Spleen (tissue), 11 donors: ENCODE data around the gene ZNF236. TPM values are rescaled to one million over a fixed set of nuclear protein-coding genes. Genes with fewer than 3 reads are reported as not detected.
"Not testable (repeated sequence)": the region's sequence is repeated elsewhere in the genome, so short reads cannot be mapped to it uniquely, and the experiment has no call there.

Experiments
- DNase-seq: peaks from one replicate; pipeline ENCODE4 v3.0.0-alpha.2; 2020
- H3K27ac ChIP-seq, 8 donors: fragments of 200-600 bp; sonication (generic) in 7 of 8; 1 replicate in 4 of 8; 2 replicates in 4 of 8; pipeline versions ENCODE4 v1.5.0 to v1.8.0; 2016 to 2021; ENCODE audit warnings: inconsistent platforms in 4 of 8, mild to moderate bottlenecking in 4 of 8, moderate library complexity in 1 of 8
- H3K27me3 ChIP-seq, 7 donors: fragments of 200-600 bp; sonication (generic) in 6 of 7; replicated peaks in 1 of 7; 1 replicate in 4 of 7; 2 replicates in 3 of 7; pipeline versions ENCODE4 v1.5.0 to v1.8.0; 2016 to 2021; ENCODE audit warnings: inconsistent platforms in 3 of 7, mild to moderate bottlenecking in 1 of 7
- H3K36me3 ChIP-seq, 6 donors: fragments of 200-600 bp; sonication (generic) in 5 of 6; 1 replicate in 4 of 6; 2 replicates in 2 of 6; pipeline versions ENCODE4 v1.5.0 to v1.8.0; 2016 to 2021; ENCODE audit warnings: inconsistent platforms in 2 of 6
- H3K4me1 ChIP-seq, 6 donors: fragments of 200-600 bp; sonication (generic) in 5 of 6; 1 replicate in 3 of 6; 2 replicates in 3 of 6; pipeline versions ENCODE4 v1.5.0 to v1.8.0; 2016 to 2021; ENCODE audit warnings: inconsistent platforms in 3 of 6
- H3K4me3 ChIP-seq, 8 donors: fragments of 200-600 bp; sonication (generic) in 7 of 8; 1 replicate in 4 of 8; 2 replicates in 4 of 8; pipeline versions ENCODE4 v1.5.0 to v1.8.0; 2016 to 2021; ENCODE audit warnings: inconsistent platforms in 4 of 8, mild to moderate bottlenecking in 4 of 8, moderate library complexity in 2 of 8
- H3K9me3 ChIP-seq, 8 donors: fragments of 200-600 bp; sonication (generic) in 7 of 8; 1 replicate in 4 of 8; 2 replicates in 4 of 8; pipeline versions ENCODE4 v1.5.0 to v1.8.0; 2016 to 2021; ENCODE audit warnings: inconsistent platforms in 4 of 8
- POLR2A ChIP-seq, 3 donors: fragments of 450-650 bp; IDR thresholded peaks; one replicate each; pipeline ENCODE4 v1.5.1; 2017; ENCODE audit warnings: antibody characterized with exemption in 3 of 3, mild to moderate bottlenecking in 1 of 3
- POLR2AphosphoS5 ChIP-seq, 3 donors: sonication (generic); formaldehyde crosslinking; IDR thresholded peaks; one replicate each; pipeline ENCODE4 v1.5.1; 2017; ENCODE audit warnings: antibody characterized with exemption in 3 of 3
- WGBS, 5 donors: extraction: QIAGEN DNeasy Blood & Tissue Kit in 3 of 5; methylation state at CpG; one replicate each; pipeline versions ENCODE4 v1.1.5 to v1.1.7; 2013 to 2018; 5-methylcytosine and 5-hydroxymethylcytosine counted together
- intact Hi-C: fragments of 100-400 bp; cut with DNase I; formaldehyde crosslinking; loops from one replicate; pipeline ENCODE4 v1.15.0; 2023; ENCODE audit warnings: low total_unique reads
- polyA plus RNA-seq, 3 donors: library from polyadenylated mRNA; stranded (reverse); fragments of 200-250 nt; gene quantifications; one replicate each; pipeline ENCODE4 v1.2.1, GENCODE V29; 2013
- total RNA-seq, 7 donors: library from RNA; depleted of rRNA in 3 of 7; stranded (reverse); fragments of >200 nt in 3 of 7; fragmentation: NEBNext Ultra II Directional in 4 of 7; extraction: Animal tissue kit (Norgen Biotek cat#: 25700) in 4 of 7; gene quantifications; one replicate each; pipeline versions ENCODE4 v1.1.0 to v1.2.1, GENCODE V29; 2016 to 2021
- TF ChIP-seq, protein P1 (sequence below), 11 experiments: fragments of 200-600 bp in 7 of 11; fragments of 450-650 bp in 4 of 11; sonication (generic) in 4 of 11; IDR thresholded peaks in 8 of 11; conservative IDR thresholded peaks in 3 of 11; 1 replicate in 7 of 11; 2 replicates in 4 of 11; pipeline versions ENCODE4 v1.4.0 to v1.8.0; 2016 to 2021; ENCODE audit warnings: antibody characterized with exemption in 11 of 11, inconsistent platforms in 4 of 11, mild to moderate bottlenecking in 1 of 11
- donor health status: healthy with polysubstance abuse.
- donor health status: DM: no; HTN: no; CAD: no; lungs with moderate emphysema.
- donor health status: DM: no; HTN: no; CAD: no.
- donor health status: Bipolar disorder and iron deficiency.
- donor health status: healthy.
- donor health status: DM: no; HTN: no; CAD: no.
- donor health status: DM: yes; HTN: yes; CAD: no.

Gene ZNF236
- total and polyA plus RNA-seq, 10 donors: 1.5 to 25.4 (median 19.9) TPM

GRCh38 chr18:76941284-76941683, 118.9 kb downstream of the ZNF236 start:
- TF ChIP-seq, protein P1, sequence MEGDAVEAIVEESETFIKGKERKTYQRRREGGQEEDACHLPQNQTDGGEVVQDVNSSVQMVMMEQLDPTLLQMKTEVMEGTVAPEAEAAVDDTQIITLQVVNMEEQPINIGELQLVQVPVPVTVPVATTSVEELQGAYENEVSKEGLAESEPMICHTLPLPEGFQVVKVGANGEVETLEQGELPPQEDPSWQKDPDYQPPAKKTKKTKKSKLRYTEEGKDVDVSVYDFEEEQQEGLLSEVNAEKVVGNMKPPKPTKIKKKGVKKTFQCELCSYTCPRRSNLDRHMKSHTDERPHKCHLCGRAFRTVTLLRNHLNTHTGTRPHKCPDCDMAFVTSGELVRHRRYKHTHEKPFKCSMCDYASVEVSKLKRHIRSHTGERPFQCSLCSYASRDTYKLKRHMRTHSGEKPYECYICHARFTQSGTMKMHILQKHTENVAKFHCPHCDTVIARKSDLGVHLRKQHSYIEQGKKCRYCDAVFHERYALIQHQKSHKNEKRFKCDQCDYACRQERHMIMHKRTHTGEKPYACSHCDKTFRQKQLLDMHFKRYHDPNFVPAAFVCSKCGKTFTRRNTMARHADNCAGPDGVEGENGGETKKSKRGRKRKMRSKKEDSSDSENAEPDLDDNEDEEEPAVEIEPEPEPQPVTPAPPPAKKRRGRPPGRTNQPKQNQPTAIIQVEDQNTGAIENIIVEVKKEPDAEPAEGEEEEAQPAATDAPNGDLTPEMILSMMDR (IDR thresholded peaks at IDR 0.05 in 8 of 11, conservative IDR thresholded peaks at IDR 0.05 in 3 of 11): no peak
- TF ChIP-seq POLR2AphosphoS5 (IDR thresholded peaks at IDR 0.05): peak in 1 of 3 donors; percentile 13

GRCh38 chr18:76943542-76944339, 121.4 kb downstream of the ZNF236 start:
- intact Hi-C loops: no loop called here
- H3K36me3 ChIP-seq: peaks cover 0 to 82% (median 30%) of the 10 kb centered on the region in 6 donors
- no peak overlapping the region for H3K4me3 ChIP-seq
- no peaks in the 10 kb centered on the region for H3K27me3 ChIP-seq
- TF ChIP-seq POLR2A (IDR thresholded peaks at IDR 0.05) (no peak), POLR2AphosphoS5 (IDR thresholded peaks at IDR 0.05) (no peak)
- TF ChIP-seq, protein P1 (IDR thresholded peaks at IDR 0.05 in 8 of 11, conservative IDR thresholded peaks at IDR 0.05 in 3 of 11): no peak
- no peaks in the 10 kb centered on the region for H3K4me1 ChIP-seq
- H3K27ac ChIP-seq: no peak overlapping the region
- 82 to 96% (median 88%) methylated on average over 6 of the region's 6 CpGs for WGBS, 5 donors
- no peak for DNase-seq
- H3K9me3 ChIP-seq: peaks cover 0 to 6% (median 0%) of the 10 kb centered on the region in 8 donors

More at GRCh38 chr18:76941284-76941683, 118.9 kb downstream of the ZNF236 start:
- no peaks in the 10 kb centered on the region for H3K27me3 ChIP-seq
- peaks cover 0 to 82% (median 40%) of the 10 kb centered on the region in 6 donors for H3K36me3 ChIP-seq
- H3K4me3 ChIP-seq: no peak overlapping the region
- H3K9me3 ChIP-seq: peaks cover 0 to 6% (median 0%) of the 10 kb centered on the region in 8 donors
- no peak overlapping the region for H3K27ac ChIP-seq
- intact Hi-C loops: no loop called here
- no peaks in the 10 kb centered on the region for H3K4me1 ChIP-seq
- WGBS, 5 donors: 90 to 98% (median 97%) methylated on average over 9 of the region's 9 CpGs
- peak; percentile 72 for DNase-seq

- H3K36me3 ChIP-seq: peaks cover 0 to 81% (median 24%) of the 10 kb centered on the region in 6 donors
- H3K4me1 ChIP-seq, DNase-seq, H3K9me3 ChIP-seq, intact Hi-C loops, H3K27ac ChIP-seq, H3K4me3 ChIP-seq, H3K27me3 ChIP-seq: not testable (repeated sequence)
- WGBS, 5 donors: 96 to 98% (median 98%) methylated on average over 8 of the region's 8 CpGs
Measured at GRCh38 chr18:76944346-76944745, 122.0 kb downstream of the ZNF236 start.

DNA sequence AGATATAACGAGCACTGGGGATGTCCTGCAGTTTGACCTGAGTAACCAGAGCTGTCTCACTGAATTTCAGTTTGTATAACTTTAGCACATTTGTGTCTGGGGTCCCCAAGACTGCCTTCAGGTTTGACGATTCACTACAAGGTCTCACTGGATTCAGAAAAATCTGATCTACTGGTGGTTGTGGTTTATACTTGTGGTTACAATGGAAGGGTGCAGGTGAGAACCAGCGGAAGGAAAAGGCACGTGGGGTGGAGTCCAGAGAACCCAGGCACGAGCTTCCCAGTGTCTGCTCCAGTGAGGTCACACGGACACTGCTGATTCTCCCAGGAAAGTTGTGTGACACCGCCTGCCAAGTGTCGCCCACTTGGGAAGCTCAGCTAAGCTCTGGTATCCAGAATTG, 126.0 kb downstream of the ZNF236 start:
- Histone ChIP-seq H3K27me3 (no peaks in the 10 kb centered on the region), H3K4me3 (no peak overlapping the region), H3K4me1 (peaks cover 0 to 3% (median under 1%) of the 10 kb centered on the region in 6 donors), H3K27ac (no peak overlapping the region), H3K9me3 (peaks cover 0 to 6% (median 0%) of the 10 kb centered on the region in 8 donors), H3K36me3 (peaks cover 0 to 96% (median 21%) of the 10 kb centered on the region in 6 donors)
- 79 to 88% (median 85%) methylated on average over 7 to 8 of the region's 8 CpGs for WGBS, 5 donors
- no peak for DNase-seq
- intact Hi-C loops: no loop called here
- TF ChIP-seq POLR2AphosphoS5 (IDR thresholded peaks at IDR 0.05) (no peak), POLR2A (IDR thresholded peaks at IDR 0.05) (no peak)
- TF ChIP-seq, protein P1 (IDR thresholded peaks at IDR 0.05 in 8 of 11, conservative IDR thresholded peaks at IDR 0.05 in 3 of 11): no peak
